B cell (primary cell): ENCODE measurements around the gene RGS7BP. TPM values are rescaled to one million over a fixed set of nuclear protein-coding genes. Genes with fewer than 3 reads are reported as not detected.

ENCODE experiments used
- ATAC-seq: fragments of 200-7000 bp; cut with Tn5 transposase; one replicate; pipeline ENCODE4 v1.10.0; 2021; ENCODE audit warnings: low read depth, mild to moderate bottlenecking, moderate number of reproducible peaks, moderate library complexity
- CTCF ChIA-PET: fragments of 350-600 bp; sonication (Branson Sonifier 250); formaldehyde crosslinking; loops from one replicate; lab custom pipeline; 2021; ENCODE audit warnings: antibody characterized with exemption, inconsistent platforms; lab: Charles Lee
- POLR2A ChIA-PET: fragments of 350-600 bp; sonication (Branson Sonifier 250); formaldehyde crosslinking; loops from one replicate; lab custom pipeline; 2021; ENCODE audit warnings: antibody characterized with exemption; lab: Charles Lee
- DNase-seq: peaks from one replicate; pipeline ENCODE4 v3.0.0; 2013
- H2AFZ ChIP-seq: 2 replicates; pipeline ENCODE4 v1.6.1; 2012; ENCODE audit warnings: mild to moderate bottlenecking, low read depth, low read length; ENCODE audit not compliant: insufficient read depth, poor library complexity, severe bottlenecking
- H3K27ac ChIP-seq, 2 donors: 1 replicate in 1 of 2; 2 replicates in 1 of 2; pipeline ENCODE4 v1.5.1; 2012 to 2013; ENCODE audit warnings: low read length in 2 of 2, mild to moderate bottlenecking in 2 of 2, moderate library complexity in 1 of 2
- H3K27me3 ChIP-seq, 4 experiments: fragments of 200-600 bp in 1 of 4; sonication (generic) in 1 of 4; replicated peaks in 1 of 4; 1 replicate in 2 of 4; 2 replicates in 2 of 4; pipeline versions ENCODE4 v1.6.1 to v1.7.0; 2013 to 2016; ENCODE audit warnings: low read length in 3 of 4, mild to moderate bottlenecking in 2 of 4, mixed read lengths in 1 of 4, moderate library complexity in 1 of 4; ENCODE audit not compliant: insufficient read depth in 4 of 4, control insufficient read depth in 3 of 4; ENCODE audit errors: control extremely low read depth in 1 of 4
- H3K36me3 ChIP-seq, 2 experiments: replicated peaks in 1 of 2; 1 replicate in 1 of 2; 2 replicates in 1 of 2; pipeline versions ENCODE4 v1.6.1 to v1.7.1; 2013; ENCODE audit warnings: low read length in 1 of 2; ENCODE audit not compliant: insufficient read depth in 2 of 2, control insufficient read depth in 1 of 2; ENCODE audit errors: control extremely low read depth in 1 of 2, extremely low read depth in 1 of 2
- H3K4me1 ChIP-seq, 2 donors: fragments of 200-600 bp in 1 of 2; sonication (generic) in 1 of 2; 1 replicate in 1 of 2; 2 replicates in 1 of 2; pipeline versions ENCODE4 v1.5.1 to v1.6.1; 2013 to 2017; ENCODE audit warnings: low read length in 2 of 2; ENCODE audit not compliant: control insufficient read depth in 2 of 2, insufficient read depth in 2 of 2
- H3K4me2 ChIP-seq: replicated peaks from 2 replicates; pipeline ENCODE3; 2012; ENCODE audit warnings: mild to moderate bottlenecking, low read depth, low read length; ENCODE audit not compliant: poor library complexity, severe bottlenecking
- H3K4me3 ChIP-seq, 5 experiments: fragments of 200-600 bp in 1 of 5; sonication (generic) in 1 of 5; 1 replicate in 3 of 5; 2 replicates in 2 of 5; pipeline versions ENCODE4 v1.5.1 to v1.7.0; 2011 to 2016; ENCODE audit warnings: low read length in 4 of 5, mild to moderate bottlenecking in 4 of 5, low read depth in 2 of 5, control low read depth in 1 of 5, moderate library complexity in 1 of 5; ENCODE audit not compliant: insufficient read depth in 1 of 5; ENCODE audit errors: control extremely low read depth in 1 of 5, extremely low read depth in 1 of 5
- H3K79me2 ChIP-seq: fragments of 200-600 bp; sonication (generic); one replicate; pipeline ENCODE4 v1.6.0; 2016; ENCODE audit warnings: low read length; ENCODE audit not compliant: control insufficient read depth, insufficient read depth
- H3K9ac ChIP-seq: fragments of 200-600 bp; sonication (generic); 2 replicates; pipeline ENCODE4 v1.6.1; 2017; ENCODE audit warnings: mild to moderate bottlenecking, low read length, moderate library complexity
- H3K9me3 ChIP-seq, 3 donors: one replicate each; pipeline versions ENCODE4 v1.6.1 to v1.7.1; 2013; ENCODE audit warnings: low read length in 2 of 3; ENCODE audit not compliant: control insufficient read depth in 2 of 3, insufficient read depth in 1 of 3; ENCODE audit errors: control extremely low read depth in 1 of 3
- H4K20me1 ChIP-seq: 2 replicates; pipeline ENCODE4 v1.6.0; 2012; ENCODE audit warnings: mild to moderate bottlenecking, low read length; ENCODE audit not compliant: insufficient read depth, control insufficient read depth, poor library complexity, severe bottlenecking
- H3K27ac Mint-ChIP-seq: one replicate; pipeline ENCODE4 v1.8.0; 2021; ENCODE audit warnings: mixed read lengths
- H3K27me3 Mint-ChIP-seq: one replicate; pipeline ENCODE4 v1.8.0; 2021; ENCODE audit warnings: mixed read lengths
- H3K4me1 Mint-ChIP-seq: one replicate; pipeline ENCODE4 v1.8.0; 2021; ENCODE audit warnings: mixed read lengths
- H3K4me3 Mint-ChIP-seq: one replicate; pipeline ENCODE4 v1.8.0; 2021; ENCODE audit warnings: mixed read lengths
- H3K9me3 Mint-ChIP-seq: one replicate; pipeline ENCODE4 v1.8.0; 2022; ENCODE audit warnings: mixed read lengths; ENCODE audit not compliant: insufficient read depth
- CTCF ChIP-seq: fragments of 200-600 bp; IDR thresholded peaks from one replicate; pipeline ENCODE4 v1.8.0; 2022; ENCODE audit warnings: antibody characterized with exemption, mild to moderate bottlenecking
- EZH2 ChIP-seq: IDR thresholded peaks from 2 replicates; pipeline ENCODE4 v1.6.1; 2012; ENCODE audit warnings: borderline replicate concordance, low read depth, mild to moderate bottlenecking, moderate library complexity, low read length; ENCODE audit not compliant: insufficient read depth, poor library complexity, severe bottlenecking
- WGBS: methylation state at CpG from one replicate; pipeline ENCODE4 v1.1.5; 2013; ENCODE audit warnings: missing lambda C conversion rate; ENCODE audit not compliant: insufficient coverage; 5-methylcytosine and 5-hydroxymethylcytosine counted together
- intact Hi-C: fragments of 100-400 bp; cut with micrococcal nuclease; formaldehyde crosslinking; loops from one replicate; pipeline ENCODE4 v1.10.0; 2022
- polyA plus RNA-seq: library from polyadenylated mRNA; depleted of rRNA; stranded (reverse); fragments of >200 nt; gene quantifications from 2 replicates; pipeline ENCODE4 v1.2.3, GENCODE V29; 2012
- total RNA-seq, 2 donors: library from RNA; stranded (reverse); fragments of 120-200 nt in 1 of 2; gene quantifications; 1 replicate in 1 of 2; 2 replicates in 1 of 2; pipeline versions ENCODE4 v1.2.3 to v1.2.4, GENCODE V29; 2013 to 2022

RGS7BP gene
- total and polyA plus RNA-seq, 2 donors (not counting 1 experiment from before 2014, with no cell fraction given) = not detected

- POLR2A ChIA-PET = no interaction called here
- no peaks in the 10 kb centered on the region for H4K20me1 ChIP-seq
- ATAC-seq = no peak
- H3K27ac ChIP-seq = no peak overlapping the region
- Mint-ChIP-seq H3K27me3 (no peaks in the 10 kb centered on the region), H3K27ac (no peak overlapping the region), H3K9me3 (no peaks in the 10 kb centered on the region), H3K4me1 (no peaks in the 10 kb centered on the region), H3K4me3 (no peak overlapping the region)
- no peak overlapping the region for H2AFZ ChIP-seq
- H3K36me3 ChIP-seq = no peaks in the 10 kb centered on the region
- no peak overlapping the region for H3K9ac ChIP-seq
- TF ChIP-seq CTCF (no peak), EZH2 (no peak)
- WGBS = 69% methylated on average over 5 of the region's 5 CpGs
- DNase-seq = no peak
- no peak overlapping the region for H3K4me2 ChIP-seq
- intact Hi-C loops = no loop called here
- no peaks in the 10 kb centered on the region for H3K4me1 ChIP-seq
- CTCF ChIA-PET = no interaction called here
- no peaks in the 10 kb centered on the region for H3K79me2 ChIP-seq
- peaks cover 0 to 5% (median 0%) of the 10 kb centered on the region in 3 donors for H3K9me3 ChIP-seq
- H3K27me3 ChIP-seq = no peaks in the 10 kb centered on the region
- H3K4me3 ChIP-seq = no peak overlapping the region
These were observed 16.0 kb upstream of the RGS7BP start for GRCh38 chr5:64489857-64490256.

- DNase-seq = no peak
- no peak for ATAC-seq
- Histone ChIP-seq H3K4me1 (no peaks in the 10 kb centered on the region), H3K9me3 (no peaks in the 10 kb centered on the region), H3K27ac (no peak overlapping the region), H3K27me3 (no peaks in the 10 kb centered on the region), H3K4me2 (no peak overlapping the region), H3K79me2 (no peaks in the 10 kb centered on the region), H3K9ac (no peak overlapping the region), H3K36me3 (no peaks in the 10 kb centered on the region), H4K20me1 (no peaks in the 10 kb centered on the region), H3K4me3 (no peak overlapping the region), H2AFZ (no peak overlapping the region)
- Mint-ChIP-seq H3K4me3 (no peak overlapping the region), H3K27ac (no peak overlapping the region), H3K4me1 (no peaks in the 10 kb centered on the region), H3K9me3 (peaks cover 2% of the 10 kb centered on the region), H3K27me3 (peaks cover 5% of the 10 kb centered on the region)
- POLR2A ChIA-PET = no interaction called here
- CTCF ChIA-PET = no interaction called here
- TF ChIP-seq CTCF (no peak), EZH2 (no peak)
- intact Hi-C loops = no loop called here
- 52% methylated on average over 2 of the region's 2 CpGs for WGBS
These were observed 8.4 kb upstream of the RGS7BP start for GRCh38 chr5:64497386-64497785.
